NT2/D1 (cell line): Measurements from ENCODE around the gene MORN1.
A peak's percentile ranks its signal among the peaks of the same experiment; 100 is the strongest.

Experiments
- DNase-seq: peaks from one replicate; pipeline ENCODE4 v3.0.0-alpha.2; 2011; ENCODE audit warnings: low read depth, low spot score
- H3K27me3 ChIP-seq: 2 replicates; pipeline ENCODE4 v1.6.0; 2011; ENCODE audit warnings: mild to moderate bottlenecking; ENCODE audit not compliant: insufficient read length, insufficient read depth
- H3K36me3 ChIP-seq: 2 replicates; pipeline ENCODE4 v1.6.1; 2011; ENCODE audit warnings: mild to moderate bottlenecking, low read length, mixed read lengths; ENCODE audit not compliant: insufficient read depth, insufficient read length
- H3K4me1 ChIP-seq: 2 replicates; pipeline ENCODE4 v1.5.1; 2011; ENCODE audit not compliant: insufficient read depth, insufficient read length
- H3K4me3 ChIP-seq: 2 replicates; pipeline ENCODE4 v1.5.1; 2011; ENCODE audit warnings: low read depth; ENCODE audit not compliant: insufficient read length
- H3K9ac ChIP-seq: 2 replicates; pipeline ENCODE4 v1.6.0; 2011; ENCODE audit warnings: low read depth; ENCODE audit not compliant: insufficient read length
- H3K9me3 ChIP-seq: 2 replicates; pipeline ENCODE4 v1.5.1; 2011; ENCODE audit warnings: mild to moderate bottlenecking, low read length; ENCODE audit not compliant: insufficient read depth
- SUZ12 ChIP-seq: IDR thresholded peaks from 2 replicates; pipeline ENCODE4 v1.6.1; 2011; ENCODE audit not compliant: insufficient read length, insufficient read depth; ENCODE audit errors: extremely low read depth
- YY1 ChIP-seq: IDR thresholded peaks from 2 replicates; pipeline ENCODE4 v1.6.1; 2011; ENCODE audit not compliant: insufficient read length, insufficient read depth
- ZNF274 ChIP-seq: IDR thresholded peaks from 2 replicates; pipeline ENCODE4 v1.6.1; 2011; ENCODE audit warnings: mild to moderate bottlenecking, low read depth, low read length

Gene MORN1

GRCh38 chr1:2358651-2359640 lies 32.4 kb downstream of the MORN1 start:
- H3K4me1 ChIP-seq = peaks cover 2% of the 10 kb centered on the region
- no peaks in the 10 kb centered on the region for H3K36me3 ChIP-seq
- H3K27me3 ChIP-seq = no peaks in the 10 kb centered on the region
- no peak for TF ChIP-seq YY1
- TF ChIP-seq ZNF274 = no peak
- no peak for TF ChIP-seq SUZ12
- H3K4me3 ChIP-seq = no peak overlapping the region
- no peak overlapping the region for H3K9ac ChIP-seq
- no peaks in the 10 kb centered on the region for H3K9me3 ChIP-seq
- no peak for DNase-seq

GRCh38 chr1:2358072-2358471 lies 33.3 kb downstream of the MORN1 start:
- no peak overlapping the region for H3K9ac ChIP-seq
- TF ChIP-seq SUZ12 (no peak), ZNF274 (no peak), YY1 (no peak)
- no peaks in the 10 kb centered on the region for H3K27me3 ChIP-seq
- no peaks in the 10 kb centered on the region for H3K36me3 ChIP-seq
- no peak overlapping the region for H3K4me3 ChIP-seq
- DNase-seq = no peak
- H3K9me3 ChIP-seq = no peaks in the 10 kb centered on the region
- peaks cover 2% of the 10 kb centered on the region for H3K4me1 ChIP-seq

- Histone ChIP-seq H3K9ac (no peak overlapping the region), H3K4me3 (no peak overlapping the region), H3K36me3 (no peaks in the 10 kb centered on the region), H3K9me3 (no peaks in the 10 kb centered on the region), H3K4me1 (peaks cover 2% of the 10 kb centered on the region), H3K27me3 (no peaks in the 10 kb centered on the region)
- DNase-seq = no peak
- no peak for TF ChIP-seq YY1
- no peak for TF ChIP-seq ZNF274
- no peak for TF ChIP-seq SUZ12
Observed at GRCh38 chr1:2356911-2357845, 34.2 kb downstream of the MORN1 start.

GRCh38 chr1:2356401-2356800 lies 35.0 kb downstream of the MORN1 start:
- Histone ChIP-seq H3K4me3 (no peak overlapping the region), H3K9ac (no peak overlapping the region), H3K9me3 (no peaks in the 10 kb centered on the region), H3K36me3 (no peaks in the 10 kb centered on the region), H3K27me3 (no peaks in the 10 kb centered on the region), H3K4me1 (peaks cover 2% of the 10 kb centered on the region)
- TF ChIP-seq SUZ12 (no peak), ZNF274 (no peak), YY1 (no peak)
- DNase-seq = no peak

GRCh38 chr1:2355373-2356261 lies 35.7 kb downstream of the MORN1 start:
- H3K36me3 ChIP-seq = no peaks in the 10 kb centered on the region
- DNase-seq = no peak
- H3K4me1 ChIP-seq = peaks cover 2% of the 10 kb centered on the region
- no peaks in the 10 kb centered on the region for H3K9me3 ChIP-seq
- peak overlapping the region; percentile 32 for H3K9ac ChIP-seq
- no peak overlapping the region for H3K4me3 ChIP-seq
- H3K27me3 ChIP-seq = no peaks in the 10 kb centered on the region
- TF ChIP-seq YY1 = no peak
- TF ChIP-seq SUZ12 = no peak
- TF ChIP-seq ZNF274 = no peak

- H3K27me3 ChIP-seq = no peaks in the 10 kb centered on the region
- peaks cover 2% of the 10 kb centered on the region for H3K4me1 ChIP-seq
- no peaks in the 10 kb centered on the region for H3K9me3 ChIP-seq
- no peak for DNase-seq
- TF ChIP-seq YY1 (no peak), ZNF274 (no peak), SUZ12 (no peak)
- no peak overlapping the region for H3K9ac ChIP-seq
- H3K4me3 ChIP-seq = no peak overlapping the region
- H3K36me3 ChIP-seq = no peaks in the 10 kb centered on the region
Observed at GRCh38 chr1:2354511-2355372, 36.6 kb downstream of the MORN1 start.
